OCI-LY3 (cell line): ENCODE data around the gene SHISA8.

ENCODE experiments used
- H2AFZ ChIP-seq: fragments of 200-600, 300-600 bp; shearing (Covaris generic); 2 replicates; pipeline ENCODE4 v1.6.0; 2014; ENCODE audit warnings: antibody characterized with exemption, low read depth, low read length
- H3K27ac ChIP-seq: fragments of 200-600, 300-600 bp; sonication (generic); 2 replicates; pipeline ENCODE4 v1.5.1; 2014; ENCODE audit warnings: mild to moderate bottlenecking, low read length, moderate library complexity, mixed read lengths
- H3K27me3 ChIP-seq: fragments of 200-600, 300-600 bp; sonication (generic); 2 replicates; pipeline ENCODE4 v1.6.1; 2014; ENCODE audit warnings: low read depth, low read length, mixed read lengths
- H3K36me3 ChIP-seq: fragments of 200-600, 300-600 bp; sonication (generic); replicated peaks from 2 replicates; pipeline ENCODE3; 2014; ENCODE audit warnings: low read depth, low read length, mixed read lengths
- H3K4me1 ChIP-seq: fragments of 300-600, 200-600 bp; sonication (generic); 2 replicates; pipeline ENCODE4 v1.6.1; 2014; ENCODE audit warnings: low read length, mixed read lengths
- H3K4me2 ChIP-seq: fragments of 200-600, 300-600 bp; sonication (generic); 2 replicates; pipeline ENCODE4 v1.6.1; 2014; ENCODE audit warnings: low read length, mixed read lengths
- H3K4me3 ChIP-seq: fragments of 300-600, 200-600 bp; sonication (generic); 2 replicates; pipeline ENCODE4 v1.5.1; 2014; ENCODE audit warnings: antibody characterized with exemption, mild to moderate bottlenecking, low read length, moderate library complexity
- H3K79me2 ChIP-seq: fragments of 300-600, 200-600 bp; shearing (Covaris generic); 2 replicates; pipeline ENCODE4 v1.6.1; 2014; ENCODE audit warnings: mild to moderate bottlenecking, low read length, mixed read lengths
- H3K9ac ChIP-seq: fragments of 300-600, 200-600 bp; shearing (Covaris generic); 2 replicates; pipeline ENCODE4 v1.6.0; 2014; ENCODE audit warnings: mild to moderate bottlenecking, low read length, moderate library complexity
- H3K9me3 ChIP-seq: fragments of 200-600, 300-600 bp; shearing (Covaris generic); 2 replicates; pipeline ENCODE4 v1.6.1; 2014; ENCODE audit warnings: low read length, mixed read lengths; ENCODE audit not compliant: insufficient read depth
- H4K20me1 ChIP-seq: fragments of 200-600, 300-600 bp; sonication (generic); 2 replicates; pipeline ENCODE4 v1.6.1; 2016; ENCODE audit warnings: low read length, mixed read lengths; ENCODE audit not compliant: insufficient read depth
- CTCF ChIP-seq: fragments of 200-600, 300-600 bp; sonication (generic); IDR thresholded peaks from 2 replicates; pipeline ENCODE4 v1.5.1; 2014; ENCODE audit warnings: antibody characterized with exemption, low read length, low read depth
- EZH2phosphoT487 ChIP-seq: fragments of 200-600 bp; shearing (Covaris generic); IDR thresholded peaks from 2 replicates; pipeline ENCODE4 v1.6.1; 2018; ENCODE audit warnings: antibody characterized with exemption, mixed run types, low read depth

SHISA8 gene

GRCh38 chr22:41948142-41948541 is 33.3 kb upstream of the SHISA8 start:
- peak overlapping the region; percentile 1; the same call in 1 of the 2 replicates for H3K9ac ChIP-seq
- H2AFZ ChIP-seq: no peak overlapping the region
- H3K4me3 ChIP-seq: peak overlapping the region; percentile 82; the same call in 1 of the 2 replicates
- peaks cover 41% of the 10 kb centered on the region for H3K79me2 ChIP-seq
- H3K27ac ChIP-seq: no peak overlapping the region
- no peaks in the 10 kb centered on the region for H3K27me3 ChIP-seq
- H3K4me2 ChIP-seq: peak overlapping the region; percentile 99
- no peak for TF ChIP-seq CTCF
- no peak for TF ChIP-seq EZH2phosphoT487
- peaks cover 24% of the 10 kb centered on the region for H3K36me3 ChIP-seq
- H3K4me1 ChIP-seq: peaks cover 64% of the 10 kb centered on the region
- H4K20me1 ChIP-seq: no peaks in the 10 kb centered on the region
- H3K9me3 ChIP-seq: no peaks in the 10 kb centered on the region

- Histone ChIP-seq H3K4me1 (peaks cover 58% of the 10 kb centered on the region), H3K9ac (peak overlapping the region; percentile 85), H3K27ac (peak overlapping the region; percentile 77), H2AFZ (peak overlapping the region; percentile 48), H3K4me3 (peak overlapping the region; percentile 82), H3K9me3 (no peaks in the 10 kb centered on the region), H3K36me3 (peaks cover 28% of the 10 kb centered on the region), H4K20me1 (no peaks in the 10 kb centered on the region), H3K4me2 (peak overlapping the region; percentile 99), H3K27me3 (no peaks in the 10 kb centered on the region), H3K79me2 (peaks cover 46% of the 10 kb centered on the region)
- TF ChIP-seq EZH2phosphoT487: no peak
- no peak for TF ChIP-seq CTCF
Observed at GRCh38 chr22:41947424-41948080, 32.7 kb upstream of the SHISA8 start.

GRCh38 chr22:41946629-41947423 is 32.0 kb upstream of the SHISA8 start, which contains the start of gene CENPM:
CENPM (minus strand) TSS chr22:41947152; CDS start chr22:41947076, 76 bp downstream.
- Histone ChIP-seq H3K4me3 (peak within 1 kb of the TSS; percentile 82), H3K79me2 (peaks cover 48% of the 10 kb centered on the region), H4K20me1 (no peaks in the 10 kb centered on the region), H3K9ac (peak within 1 kb of the TSS; percentile 85), H2AFZ (peak within 1 kb of the TSS; percentile 48), H3K36me3 (peaks cover 31% of the 10 kb centered on the region), H3K9me3 (no peaks in the 10 kb centered on the region), H3K4me1 (peaks cover 51% of the 10 kb centered on the region), H3K27me3 (no peaks in the 10 kb centered on the region), H3K27ac (peak within 1 kb of the TSS; percentile 77), H3K4me2 (peak within 1 kb of the TSS; percentile 99)
- TF ChIP-seq EZH2phosphoT487 (no peak), CTCF (no peak)

GRCh38 chr22:41943661-41944209 is 28.9 kb upstream of the SHISA8 start:
- peaks cover 3% of the 10 kb centered on the region; the same call in 1 of the 2 replicates for H4K20me1 ChIP-seq
- H3K4me2 ChIP-seq: no peak overlapping the region
- peaks cover 44% of the 10 kb centered on the region for H3K36me3 ChIP-seq
- H3K27me3 ChIP-seq: no peaks in the 10 kb centered on the region
- TF ChIP-seq EZH2phosphoT487: no peak
- no peak for TF ChIP-seq CTCF
- H3K4me1 ChIP-seq: peaks cover 39% of the 10 kb centered on the region
- no peak overlapping the region for H3K9ac ChIP-seq
- H3K9me3 ChIP-seq: no peaks in the 10 kb centered on the region
- H3K79me2 ChIP-seq: peaks cover 62% of the 10 kb centered on the region
- H2AFZ ChIP-seq: no peak overlapping the region
- H3K4me3 ChIP-seq: no peak overlapping the region
- H3K27ac ChIP-seq: no peak overlapping the region
